HCT116 (cell line): ENCODE measurements around the gene TMEM50B. TPM values are rescaled to one million over a fixed set of nuclear protein-coding genes. Genes with fewer than 3 reads are reported as not detected.
A peak's percentile ranks its signal among the peaks of the same experiment; 100 is the strongest.

Experiments used
- ATAC-seq: fragments of 200-7000 bp; cut with Tn5 transposase; 2 replicates; pipeline ENCODE4 v1.9.1; 2020; ENCODE audit warnings: mild to moderate bottlenecking, moderate library complexity
- BruUV-seq: library from RNA; stranded (reverse); fragments of 400-500 nt; replicated peaks from 2 replicates; lab custom pipeline; 2021; lab: Mats Ljungman, UMichigan
- CTCF ChIA-PET: fragments of 300-600 bp; sonication (Branson Sonifier 250); formaldehyde crosslinking; loops from one replicate; lab custom pipeline; 2021; ENCODE audit warnings: antibody characterized with exemption; lab: Charles Lee
- POLR2A ChIA-PET: fragments of 300-600, 350-600 bp; sonication (Branson Sonifier 250); formaldehyde crosslinking; loops from one replicate; lab custom pipeline; 2021; ENCODE audit warnings: antibody characterized with exemption; lab: Charles Lee
- RAD21 ChIA-PET, 2 experiments: fragments of 300-600 bp; sonication (Branson Sonifier 250); formaldehyde crosslinking; loops; one replicate each; lab custom pipeline; 2023; ENCODE audit warnings: low total read pairs in 2 of 2; ENCODE audit not compliant: uncharacterized antibody in 2 of 2, unreplicated experiment in 2 of 2, low non-redundant PET in 1 of 2; lab: Charles Lee
- DNase-seq: peaks from one replicate; pipeline ENCODE4 v3.0.0-alpha.2; 2010; ENCODE audit warnings: low read depth, low spot score
- H2AFZ ChIP-seq: fragments of 200-600 bp; shearing (Covaris generic), sonication (generic); 2 replicates; pipeline ENCODE4 v1.6.1; 2017; ENCODE audit warnings: low read depth, mixed run types, mixed read lengths, antibody characterized with exemption, low read length; ENCODE audit not compliant: poor library complexity, severe bottlenecking
- H3K27ac ChIP-seq: 2 replicates; pipeline ENCODE4 v1.5.1; 2012; ENCODE audit warnings: low read depth, low read length
- H3K27me3 ChIP-seq: fragments of 200-600 bp; sonication (generic); 2 replicates; pipeline ENCODE4 v1.6.1; 2016; ENCODE audit warnings: mixed run types, low read length, mixed read lengths; ENCODE audit not compliant: insufficient read depth
- H3K36me3 ChIP-seq, 2 experiments: fragments of 200-500 bp in 1 of 2; fragments of 200-600 bp in 1 of 2; sonication (Bioruptor generic) in 1 of 2; sonication (generic) in 1 of 2; 2 replicates each; pipeline versions ENCODE4 v1.5.1 to v1.6.1; 2014 to 2016; ENCODE audit warnings: low read length in 2 of 2, inconsistent platforms in 1 of 2, mixed read lengths in 1 of 2, mixed run types in 1 of 2; ENCODE audit not compliant: insufficient read depth in 2 of 2, control insufficient read depth in 1 of 2
- H3K4me1 ChIP-seq, 2 experiments: fragments of 200-600 bp in 1 of 2; sonication (generic) in 1 of 2; 2 replicates each; pipeline versions ENCODE4 v1.5.1 to v1.6.1; 2012 to 2017; ENCODE audit warnings: low read length in 2 of 2, inconsistent platforms in 1 of 2, mild to moderate bottlenecking in 1 of 2, mixed read lengths in 1 of 2, mixed run types in 1 of 2, moderate library complexity in 1 of 2; ENCODE audit not compliant: insufficient read depth in 2 of 2, control insufficient read depth in 1 of 2
- H3K4me2 ChIP-seq: fragments of 200-600 bp; sonication (generic); 2 replicates; pipeline ENCODE4 v1.6.1; 2017; ENCODE audit warnings: mixed run types, low read length, mixed read lengths
- H3K4me3 ChIP-seq, 2 experiments: fragments of 200-600 bp in 1 of 2; sonication (generic) in 1 of 2; replicated peaks in 1 of 2; 2 replicates each; pipeline ENCODE4 v1.5.1; 2011 to 2016; ENCODE audit warnings: low read length in 2 of 2, control low read depth in 1 of 2, low read depth in 1 of 2, mild to moderate bottlenecking in 1 of 2, mixed read lengths in 1 of 2, mixed run types in 1 of 2
- H3K79me2 ChIP-seq: fragments of 200-600 bp; sonication (generic); 2 replicates; pipeline ENCODE4 v1.6.1; 2017; ENCODE audit warnings: mild to moderate bottlenecking, mixed run types, low read length, moderate library complexity, mixed read lengths; ENCODE audit not compliant: insufficient read depth
- H3K9ac ChIP-seq: fragments of 200-600 bp; sonication (generic); 2 replicates; pipeline ENCODE4 v1.6.1; 2016; ENCODE audit warnings: low read length, mixed read lengths
- H3K9me2 ChIP-seq: fragments of 200-600 bp; sonication (generic), shearing (Covaris generic); 2 replicates; pipeline ENCODE4 v1.6.1; 2017; ENCODE audit warnings: mixed run types, mild to moderate bottlenecking, moderate library complexity; ENCODE audit not compliant: insufficient read depth
- H3K9me3 ChIP-seq, 2 experiments: fragments of 200-500 bp in 1 of 2; fragments of 200-600 bp in 1 of 2; sonication (Bioruptor generic) in 1 of 2; sonication (generic) in 1 of 2; 2 replicates each; pipeline ENCODE4 v1.6.1; 2014 to 2017; ENCODE audit warnings: low read length in 2 of 2, mixed read lengths in 2 of 2, inconsistent platforms in 1 of 2, low read depth in 1 of 2, mild to moderate bottlenecking in 1 of 2, mixed run types in 1 of 2, moderate library complexity in 1 of 2; ENCODE audit not compliant: control insufficient read depth in 1 of 2, insufficient read depth in 1 of 2
- H4K20me1 ChIP-seq: fragments of 200-600 bp; sonication (generic), shearing (Covaris generic); 2 replicates; pipeline ENCODE4 v1.6.1; 2017; ENCODE audit warnings: mixed run types, mild to moderate bottlenecking, moderate library complexity; ENCODE audit not compliant: insufficient read depth
- CBX3 ChIP-seq: IDR thresholded peaks from 2 replicates; pipeline ENCODE4 v1.6.1; 2012; ENCODE audit warnings: low read depth
- EGR1 ChIP-seq: IDR thresholded peaks from 2 replicates; pipeline ENCODE4 v1.6.1; 2012; ENCODE audit warnings: low read depth
- ELF1 ChIP-seq: IDR thresholded peaks from 2 replicates; pipeline ENCODE4 v1.6.1; 2012; ENCODE audit warnings: low read depth, borderline replicate concordance
- EZH2 ChIP-seq: fragments of 200-600 bp; sonication (generic); IDR thresholded peaks from 2 replicates; pipeline ENCODE4 v1.6.1; 2017; ENCODE audit warnings: antibody characterized with exemption, mixed run types
- EZH2phosphoT487 ChIP-seq: fragments of 200-600 bp; IDR thresholded peaks from 2 replicates; pipeline ENCODE4 v1.6.1; 2018; ENCODE audit warnings: antibody characterized with exemption, borderline replicate concordance
- FOSL1 ChIP-seq: IDR thresholded peaks from 2 replicates; pipeline ENCODE4 v1.6.1; 2012; ENCODE audit warnings: low read depth
- JUND ChIP-seq: IDR thresholded peaks from 2 replicates; pipeline ENCODE4 v1.6.1; 2012
- POLR2A ChIP-seq: IDR thresholded peaks from 2 replicates; pipeline ENCODE4 v1.7.0; 2011; ENCODE audit warnings: borderline replicate concordance; ENCODE audit not compliant: insufficient read depth, insufficient read length; ENCODE audit errors: extremely low read depth
- POLR2AphosphoS5 ChIP-seq: IDR thresholded peaks from 2 replicates; pipeline ENCODE4 v1.6.1; 2011; ENCODE audit warnings: mild to moderate bottlenecking, low read depth, low read length, moderate library complexity
- RAD21 ChIP-seq: IDR thresholded peaks from 2 replicates; pipeline ENCODE4 v1.6.1; 2012; ENCODE audit warnings: low read depth, mild to moderate bottlenecking
- SIN3A ChIP-seq: IDR thresholded peaks from 2 replicates; pipeline ENCODE4 v1.6.1; 2012; ENCODE audit warnings: low read depth
- TCF7L2 ChIP-seq: IDR thresholded peaks from 2 replicates; pipeline ENCODE4 v1.7.0; 2011; ENCODE audit warnings: borderline replicate concordance, inconsistent platforms; ENCODE audit not compliant: insufficient read depth, insufficient read length; ENCODE audit errors: extremely low read depth
- YY1 ChIP-seq: IDR thresholded peaks from 2 replicates; pipeline ENCODE4 v1.6.1; 2011; ENCODE audit warnings: low read length, low read depth, moderate library complexity, mild to moderate bottlenecking; ENCODE audit not compliant: insufficient replicate concordance; ENCODE audit errors: extremely low read depth
- ZFX ChIP-seq: fragments of 450-650 bp; IDR thresholded peaks from 2 replicates; pipeline ENCODE4 v1.6.1; 2017
- intact Hi-C: fragments of 100-400 bp; cut with micrococcal nuclease; formaldehyde crosslinking; loops from 2 replicates; pipeline ENCODE4 v1.10.0; 2022
- total RNA-seq: library from RNA; stranded (reverse); gene quantifications from one replicate; pipeline ENCODE4 v1.2.1, GENCODE V29; 2021; ENCODE audit not compliant: unreplicated experiment
- TF ChIP-seq, protein P1 (sequence below): IDR thresholded peaks from 2 replicates; pipeline ENCODE4 v1.6.1; 2012
- TF ChIP-seq, protein P2 (sequence below): IDR thresholded peaks from 2 replicates; pipeline ENCODE4 v1.6.1; 2011; ENCODE audit warnings: mild to moderate bottlenecking, low read length, moderate library complexity; ENCODE audit not compliant: insufficient replicate concordance; ENCODE audit errors: extremely low read depth

The TMEM50B gene
- total RNA-seq, 1 experiment from 2014 or later, result 18.8 TPM

DNA sequence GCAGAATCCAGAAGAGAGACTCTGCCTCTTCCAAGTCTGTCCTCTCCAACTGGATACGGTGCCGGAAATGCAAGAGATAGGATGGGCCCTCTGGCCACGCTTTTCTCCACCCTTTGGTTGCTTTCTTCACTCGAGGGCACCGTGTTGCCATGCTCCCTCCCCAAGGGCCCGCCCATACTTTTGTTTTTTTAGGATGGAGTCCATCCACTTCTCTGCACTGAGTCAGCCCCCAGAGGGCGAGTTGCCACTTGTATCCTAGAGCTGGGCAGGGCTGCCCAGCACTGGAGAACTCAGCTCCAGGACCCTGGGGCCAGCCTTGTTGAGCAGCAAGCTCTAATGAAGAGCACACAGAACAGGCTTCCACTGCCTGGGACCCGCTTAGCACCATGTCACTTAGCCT is 51.1 kb downstream of the TMEM50B start:
- peaks cover 7 to 22% of the 10 kb centered on the region in 2 experiments; a peak in 3 of 4 replicates for H3K36me3 ChIP-seq
- POLR2A ChIA-PET, result no interaction called here
- ATAC-seq (peak; percentile 86), DNase-seq (no peak)
- RAD21 ChIA-PET, result no interaction called here
- BruUV-seq, result no TSS peak
- CTCF ChIA-PET, result interaction anchor here (1.3 to 1.9 kb wide), 2 partner anchors 177 to 229 kb away, joined by 3 to 7 read pairs; no protein-coding TSS in a partner anchor
- peak overlapping the region; percentile 53 for H3K4me2 ChIP-seq
- H4K20me1 ChIP-seq, result no peaks in the 10 kb centered on the region
- H3K27ac ChIP-seq, result no peak overlapping the region; the same call in 1 of the 2 replicates
- H3K9ac ChIP-seq, result no peak overlapping the region
- intact Hi-C loops, result no loop called here
- no peak overlapping the region for H3K4me3 ChIP-seq
- peak; percentile 30; the same call in 1 of the 2 replicates for TF ChIP-seq FOSL1
- no peak for TF ChIP-seq ELF1
- TF ChIP-seq YY1, result no peak
- TF ChIP-seq ZFX, result no peak
- TF ChIP-seq EGR1, result no peak
- TF ChIP-seq, protein P1, sequence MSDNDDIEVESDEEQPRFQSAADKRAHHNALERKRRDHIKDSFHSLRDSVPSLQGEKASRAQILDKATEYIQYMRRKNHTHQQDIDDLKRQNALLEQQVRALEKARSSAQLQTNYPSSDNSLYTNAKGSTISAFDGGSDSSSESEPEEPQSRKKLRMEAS, result 0 out of 2 replicates have a peak, but pooled peaks have one; percentile 35
- TF ChIP-seq CBX3, result no peak
- TF ChIP-seq EZH2phosphoT487, result no peak
- no peak for TF ChIP-seq POLR2A
- no peak for TF ChIP-seq SIN3A
- no peak for TF ChIP-seq EZH2
- H3K4me1 ChIP-seq, result peaks cover 10 to 12% of the 10 kb centered on the region in 2 experiments
- no peaks in the 10 kb centered on the region for H3K9me3 ChIP-seq
- H3K27me3 ChIP-seq, result no peaks in the 10 kb centered on the region
- H3K9me2 ChIP-seq, result no peaks in the 10 kb centered on the region
- no peak overlapping the region for H2AFZ ChIP-seq
- no peaks in the 10 kb centered on the region for H3K79me2 ChIP-seq

DNA sequence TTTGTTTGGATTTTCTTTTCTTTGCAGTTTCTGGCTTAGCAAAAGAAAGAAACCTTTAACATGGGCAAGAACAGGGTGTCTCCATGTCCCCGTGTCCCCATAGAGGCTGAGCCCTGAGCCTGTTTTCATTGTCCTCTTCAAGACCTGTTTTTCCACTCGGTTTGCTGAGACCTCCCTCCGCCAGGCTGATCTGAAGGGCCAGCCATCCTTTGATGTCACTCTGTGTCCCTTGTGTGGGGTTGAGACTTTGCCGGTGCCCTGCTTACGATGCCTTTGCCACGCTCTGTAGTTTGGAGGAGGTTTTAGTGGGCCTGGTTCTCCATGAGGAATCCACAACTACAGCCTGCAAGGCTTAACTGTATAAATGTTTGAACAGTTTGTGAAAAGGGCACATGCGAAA is 52.7 kb downstream of the TMEM50B start:
- H3K27me3 ChIP-seq, result no peaks in the 10 kb centered on the region
- intact Hi-C loops, result no loop called here
- POLR2A ChIA-PET, result no interaction called here
- no peak overlapping the region for H3K9ac ChIP-seq
- no peak overlapping the region for H3K4me3 ChIP-seq
- H3K9me2 ChIP-seq, result no peaks in the 10 kb centered on the region
- no peaks in the 10 kb centered on the region for H4K20me1 ChIP-seq
- ATAC-seq, result no peak
- no TSS peak for BruUV-seq
- peaks cover 0 to 19% of the 10 kb centered on the region in 2 experiments; a peak in 1 of 4 replicates for H3K36me3 ChIP-seq
- no peak for DNase-seq
- no peaks in the 10 kb centered on the region for H3K9me3 ChIP-seq
- RAD21 ChIA-PET, result no interaction called here
- no peak overlapping the region for H3K27ac ChIP-seq
- H3K79me2 ChIP-seq, result no peaks in the 10 kb centered on the region
- H3K4me1 ChIP-seq, result peaks cover 10 to 12% of the 10 kb centered on the region in 2 experiments
- H2AFZ ChIP-seq, result no peak overlapping the region
- CTCF ChIA-PET, result no interaction called here
- no peak overlapping the region for H3K4me2 ChIP-seq
- TF ChIP-seq ZFX (no peak), POLR2AphosphoS5 (no peak), JUND (no peak), CBX3 (no peak), RAD21 (no peak), FOSL1 (no peak), YY1 (no peak), TCF7L2 (no peak)
- TF ChIP-seq, protein P1, result no peak
- TF ChIP-seq, protein P2, sequence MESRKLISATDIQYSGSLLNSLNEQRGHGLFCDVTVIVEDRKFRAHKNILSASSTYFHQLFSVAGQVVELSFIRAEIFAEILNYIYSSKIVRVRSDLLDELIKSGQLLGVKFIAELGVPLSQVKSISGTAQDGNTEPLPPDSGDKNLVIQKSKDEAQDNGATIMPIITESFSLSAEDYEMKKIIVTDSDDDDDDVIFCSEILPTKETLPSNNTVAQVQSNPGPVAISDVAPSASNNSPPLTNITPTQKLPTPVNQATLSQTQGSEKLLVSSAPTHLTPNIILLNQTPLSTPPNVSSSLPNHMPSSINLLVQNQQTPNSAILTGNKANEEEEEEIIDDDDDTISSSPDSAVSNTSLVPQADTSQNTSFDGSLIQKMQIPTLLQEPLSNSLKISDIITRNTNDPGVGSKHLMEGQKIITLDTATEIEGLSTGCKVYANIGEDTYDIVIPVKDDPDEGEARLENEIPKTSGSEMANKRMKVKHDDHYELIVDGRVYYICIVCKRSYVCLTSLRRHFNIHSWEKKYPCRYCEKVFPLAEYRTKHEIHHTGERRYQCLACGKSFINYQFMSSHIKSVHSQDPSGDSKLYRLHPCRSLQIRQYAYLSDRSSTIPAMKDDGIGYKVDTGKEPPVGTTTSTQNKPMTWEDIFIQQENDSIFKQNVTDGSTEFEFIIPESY, result no peak
